Keratinocyte (primary cell): Measurements from ENCODE around the gene MED15.

Experiments used
- CTCF ChIP-seq, 3 experiments: IDR thresholded peaks in 1 of 3; conservative IDR thresholded peaks in 1 of 3; optimal IDR thresholded peaks in 1 of 3; 2 replicates in 2 of 3; 3 replicates in 1 of 3; pipeline versions ENCODE3 to v1.5.1; 2011; ENCODE audit warnings: low read length in 3 of 3, mild to moderate bottlenecking in 3 of 3, moderate library complexity in 2 of 3, control low read depth in 1 of 3, inconsistent platforms in 1 of 3; ENCODE audit not compliant: insufficient read depth in 2 of 3; ENCODE audit errors: extremely low read depth in 1 of 3
- EZH2 ChIP-seq: IDR thresholded peaks from one replicate; pipeline ENCODE4 v1.6.1; 2012; ENCODE audit warnings: inconsistent platforms, mild to moderate bottlenecking, low read length, moderate library complexity

GRCh38 chr22:20627432-20627831, 120.0 kb downstream of the MED15 start:
- TF ChIP-seq CTCF (optimal IDR thresholded peaks at IDR 0.05 in 1 of 3, IDR thresholded peaks at IDR 0.05 in 1 of 3, conservative IDR thresholded peaks at IDR 0.05 in 1 of 3; ENCODE audit: extremely low read depth in 1 of 3, insufficient read depth in 2 of 3, low read length in 3 of 3) (no peak), EZH2 (no peak)
